ENCODE data around the gene AATK. TPM values are rescaled to one million over a fixed set of nuclear protein-coding genes. Genes with fewer than 3 reads are reported as not detected.

Gene AATK
- total and polyA plus RNA-seq, 10 of the 15 experiments (the other 5 are each of a cell fraction or from before 2014, with no cell fraction given): 0.04 TPM; not detected in 9

GRCh38 chr17:81193470-81194224 is 27.6 kb upstream of the AATK start:
- H3K27me3 ChIP-seq (replicated peaks in 1 of 2; ENCODE audit: control insufficient read depth in 2 of 2, insufficient read depth in 2 of 2, low read length in 1 of 2): no peaks in the 10 kb centered on the region
- ChIA-PET POLR2A (no interaction called here), SMC1A (ENCODE audit: uncharacterized antibody, unreplicated experiment) (no interaction called here), RAD21 (ENCODE audit: unreplicated experiment) (no interaction called here), CTCF (no interaction called here)
- H3K79me2 ChIP-seq (ENCODE audit: control insufficient read depth, insufficient read depth, low read length): no peaks in the 10 kb centered on the region
- no TSS peak for BruUV-seq (replicated peaks)
- FAIRE-seq (no peak), ATAC-seq (peak; percentile 83), DNase-seq (ENCODE audit: low read depth, low spot score) (no peak)
- no peaks in the 10 kb centered on the region for H4K20me1 ChIP-seq (ENCODE audit: control insufficient read depth, insufficient read depth)
- 68% methylated on average over 31 of the region's 38 CpGs for WGBS (ENCODE audit: insufficient coverage, insufficient replicate concordance, low lambda C conversion rate, missing lambda C conversion rate)
- TF ChIP-seq ZBTB4 (CRISPR knock-in tag; IDR thresholded peaks at IDR 0.05): no peak
- TF ChIP-seq MEF2A (IDR thresholded peaks at IDR 0.05; ENCODE audit: insufficient read depth, low read depth, low read length): no peak
- TF ChIP-seq ZZZ3 (IDR thresholded peaks at IDR 0.05; ENCODE audit: control insufficient read depth, insufficient read length, low read depth): no peak
- TF ChIP-seq PAX5 (IDR thresholded peaks at IDR 0.05; ENCODE audit: borderline replicate concordance, low read depth, low read length): 0 out of 2 replicates have a peak, but pooled peaks have one; percentile 51
- TF ChIP-seq CHD2 (IDR thresholded peaks at IDR 0.05; ENCODE audit: borderline replicate concordance, low read depth, low read length): no peak
- no peak for TF ChIP-seq PRDM15 (CRISPR knock-in tag; IDR thresholded peaks at IDR 0.05)
- no peak for TF ChIP-seq SIN3A (IDR thresholded peaks at IDR 0.05; ENCODE audit: low read depth, low read length)
- peaks cover 0 to 5% of the 10 kb centered on the region in 2 experiments; a peak in 2 of 4 replicates for H3K36me3 ChIP-seq (ENCODE audit: control insufficient read depth in 2 of 2, insufficient read depth in 2 of 2, low read length in 1 of 2)
- H3K4me2 ChIP-seq (ENCODE audit: control insufficient read depth, insufficient read depth): no peak overlapping the region
- H3K9ac ChIP-seq (ENCODE audit: control insufficient read depth, insufficient read depth, low read length): no peak overlapping the region
- peaks cover 3% of the 10 kb centered on the region; the same call in 1 of the 2 replicates for H3K4me1 ChIP-seq (ENCODE audit: control insufficient read depth, insufficient read depth, low read length)
- H2AFZ ChIP-seq (ENCODE audit: control insufficient read depth, low read depth, low read length): no peak overlapping the region
- intact Hi-C loops (cut with micrococcal nuclease; ENCODE audit: unreplicated experiment): no loop called here
- in situ Hi-C loops (cut with MboI): no loop called here
- H3K4me3 ChIP-seq: no peak overlapping the region
- H3K27ac ChIP-seq (ENCODE audit: control insufficient read depth, insufficient read depth): no peak overlapping the region
- no peaks in the 10 kb centered on the region for H3K9me3 ChIP-seq (replicated peaks; ENCODE audit: control insufficient read depth, insufficient read depth, low read length)

All from GM12878 (cell line).